Mesenteric fat pad (tissue), 1 donor: ENCODE measurements around the gene RB1. TPM values are rescaled to one million over a fixed set of nuclear protein-coding genes. Genes with fewer than 3 reads are reported as not detected.
"Not testable (repeated sequence)": the region's sequence is repeated elsewhere in the genome, so short reads cannot be mapped to it uniquely, and the experiment has no call there.

Source experiments
- DNase-seq: peaks from one replicate; pipeline ENCODE4 v3.0.0-alpha.2; 2020; ENCODE audit warnings: low spot score
- total RNA-seq: library from RNA; stranded (reverse); fragmentation: NEBNext Ultra II Directional; extraction: Animal tissue kit (Norgen Biotek cat#: 25700); gene quantifications from one replicate; pipeline ENCODE4 v1.2.1, GENCODE V29; 2021
- donor health status: DM: yes; HTN: yes; CAD: no.

Gene RB1
- total RNA-seq, 1 donor from 2014 or later = 43.9 TPM

DNA sequence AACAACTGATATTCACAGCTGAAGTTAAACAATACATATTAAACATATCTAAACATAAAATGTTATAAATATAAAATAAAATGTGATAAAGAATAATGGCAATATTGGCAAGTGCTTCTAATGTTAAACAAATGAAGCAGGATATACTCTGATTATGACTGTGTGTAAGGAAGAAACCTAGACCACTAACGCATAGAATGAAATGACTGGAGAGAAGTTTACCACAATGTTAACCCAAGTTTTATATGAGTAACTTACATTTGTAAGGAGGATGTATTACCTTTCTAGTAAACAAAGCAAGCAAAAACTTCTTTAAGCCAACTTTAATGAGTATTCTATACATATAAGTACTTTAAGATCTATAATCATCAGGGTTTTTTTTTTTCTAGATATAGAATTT lies 43.0 kb downstream of the RB1 start:
- no peak for DNase-seq

- no peak for DNase-seq
Observed at GRCh38 chr13:48349525-48349924, 46.0 kb downstream of the RB1 start.

- DNase-seq = no peak
Observed at GRCh38 chr13:48353590-48353989, 50.0 kb downstream of the RB1 start.

DNA sequence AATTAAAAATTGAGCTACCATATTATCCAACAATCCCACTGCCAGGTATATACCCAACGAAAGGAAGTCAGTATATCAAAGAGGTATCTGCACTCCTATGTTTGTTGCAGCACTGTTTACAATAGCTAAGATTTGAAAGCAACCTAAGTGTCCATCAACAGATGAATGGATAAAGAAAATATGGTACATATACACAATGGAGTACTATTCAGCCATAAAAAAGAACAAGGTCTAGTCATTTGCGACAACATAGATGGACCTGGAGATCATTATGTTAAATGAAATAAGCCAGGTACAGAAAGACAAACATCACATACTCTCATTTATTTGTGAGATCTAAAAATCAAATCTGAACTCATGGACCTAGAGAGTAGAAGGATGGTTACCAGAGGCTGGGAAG lies 52.0 kb downstream of the RB1 start:
- not testable (repeated sequence) for DNase-seq

DNA sequence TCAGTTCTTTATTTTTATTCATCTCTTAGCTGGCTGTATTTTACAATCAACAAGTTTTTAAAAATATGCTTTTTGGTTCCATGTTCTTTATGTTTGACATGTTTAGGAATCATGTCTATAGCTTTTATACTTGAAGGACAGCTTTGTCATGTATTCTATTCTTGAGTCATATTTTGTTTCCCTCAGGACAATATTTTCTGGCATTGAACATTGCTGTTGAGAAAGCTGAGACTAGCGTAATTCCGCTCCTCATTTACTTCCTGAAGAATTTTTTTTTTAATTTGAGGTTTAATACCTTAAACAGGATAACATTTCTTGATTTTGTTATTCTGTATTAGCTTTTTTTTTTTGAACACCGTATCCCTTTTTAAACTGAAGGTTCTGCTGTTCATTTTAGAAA lies 53.2 kb downstream of the RB1 start:
- no peak for DNase-seq

DNA sequence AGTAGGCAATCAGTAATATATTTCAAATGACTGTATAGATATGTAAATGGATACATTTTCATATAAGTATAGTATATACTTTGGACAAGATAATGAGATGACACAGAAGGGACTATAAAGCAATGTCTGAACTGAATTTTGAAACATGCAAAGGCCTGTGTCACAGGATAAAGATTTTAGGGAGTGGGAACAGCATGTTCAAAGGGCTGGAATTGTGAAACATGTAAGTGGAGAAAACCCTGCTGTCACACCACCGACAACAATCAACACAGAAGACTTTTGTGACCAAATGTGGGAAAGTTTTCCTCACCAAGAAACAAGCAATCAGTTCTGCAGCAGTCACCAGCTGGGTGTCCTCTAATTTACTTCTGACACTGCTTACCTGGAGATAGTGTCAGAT lies 66.4 kb downstream of the RB1 start:
- DNase-seq = no peak

DNA sequence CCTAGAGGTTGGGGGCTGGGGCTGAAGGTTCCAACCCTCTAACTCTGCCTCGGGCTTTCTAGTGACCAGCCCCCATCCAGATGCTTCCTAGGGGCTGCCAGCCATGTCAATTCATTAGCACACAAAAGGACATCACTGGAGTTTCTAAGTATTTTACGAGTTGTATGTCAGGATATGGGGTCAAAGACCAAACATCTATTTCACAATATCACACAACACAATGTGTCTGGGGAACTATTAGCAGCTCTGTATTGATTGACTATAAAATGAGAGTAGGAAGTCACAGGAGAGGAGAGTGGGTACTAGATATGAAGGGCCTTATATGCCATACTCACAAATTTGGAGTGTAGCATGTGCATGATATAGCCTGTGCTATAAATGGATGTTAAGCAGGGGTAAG lies 67.3 kb downstream of the RB1 start:
- DNase-seq = no peak

DNA sequence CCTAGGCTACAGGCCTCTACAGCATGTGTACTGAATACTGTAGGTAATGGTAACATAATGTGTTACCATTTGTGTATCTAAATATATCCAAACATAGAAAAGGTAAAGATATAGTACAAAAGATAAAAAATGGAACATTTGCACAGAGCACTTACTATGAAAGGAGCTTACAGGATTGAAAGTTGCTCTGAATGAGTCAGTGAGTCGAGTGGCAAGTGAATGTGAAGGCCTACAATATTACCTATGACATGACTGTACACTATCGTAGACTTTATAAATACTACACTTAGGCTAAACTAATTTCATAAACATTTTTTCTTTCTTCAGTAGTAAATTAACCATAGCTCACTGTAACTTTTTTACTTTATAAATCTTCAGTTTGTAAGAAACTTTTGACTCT lies 74.3 kb downstream of the RB1 start:
- no peak for DNase-seq

DNA sequence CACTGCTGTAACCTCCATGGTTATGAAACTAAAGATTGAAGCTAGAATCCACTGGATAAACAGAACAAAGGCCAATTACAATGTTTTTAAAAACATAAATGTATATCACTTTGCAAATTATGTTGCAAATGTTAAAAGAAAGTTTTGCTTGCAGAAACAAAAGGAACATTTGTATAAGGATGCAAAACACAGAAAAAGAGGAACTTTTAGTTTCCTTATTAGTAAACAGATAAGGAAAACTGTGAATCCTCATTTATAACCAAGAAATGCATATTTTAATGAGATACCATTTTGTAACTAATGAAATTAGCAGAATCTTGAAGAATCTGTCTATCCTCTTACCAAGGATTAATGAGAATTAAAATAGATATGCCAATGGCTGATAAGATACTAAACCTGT lies 77.0 kb downstream of the RB1 start:
- no peak for DNase-seq

DNA sequence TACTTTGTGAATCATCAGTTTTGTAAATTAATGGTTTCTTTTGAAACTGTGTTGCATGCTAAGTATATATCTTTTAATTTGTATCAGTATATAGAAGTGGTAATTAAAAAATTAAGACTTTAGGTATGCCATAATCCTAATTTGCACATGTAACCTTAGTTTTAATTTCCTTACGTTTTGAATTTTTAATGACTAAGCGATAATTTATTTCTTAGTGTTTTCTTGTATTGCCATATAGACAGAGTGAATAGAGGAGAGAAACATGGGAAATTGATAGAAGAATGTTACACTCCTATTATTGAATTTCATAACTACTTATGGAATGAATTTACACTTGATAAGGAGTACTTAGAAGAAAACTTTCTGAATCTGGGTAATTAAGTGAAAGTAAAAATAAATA lies 79.8 kb downstream of the RB1 start:
- DNase-seq = no peak

DNA sequence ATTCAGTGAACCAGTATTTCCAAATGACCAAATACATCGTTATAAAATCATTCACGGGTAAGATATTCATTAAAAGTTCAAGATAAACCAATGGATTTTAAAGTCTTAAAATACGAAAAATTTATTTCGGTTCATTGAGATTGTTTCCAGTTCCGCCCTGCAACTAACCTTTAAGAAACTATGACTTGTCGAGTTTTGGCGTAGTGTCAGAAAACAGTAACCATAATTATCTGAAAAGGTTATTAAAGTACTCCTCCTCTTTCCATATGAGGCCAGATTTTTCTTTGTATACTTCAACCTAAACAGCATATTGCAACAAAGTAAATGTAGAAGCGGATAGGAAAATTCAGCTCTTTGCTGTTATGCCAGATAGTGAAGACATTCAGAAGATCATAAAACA lies 83.3 kb downstream of the RB1 start:
- DNase-seq = no peak

GRCh38 chr13:48391257-48391656 lies 87.7 kb downstream of the RB1 start:
- no peak for DNase-seq

DNA sequence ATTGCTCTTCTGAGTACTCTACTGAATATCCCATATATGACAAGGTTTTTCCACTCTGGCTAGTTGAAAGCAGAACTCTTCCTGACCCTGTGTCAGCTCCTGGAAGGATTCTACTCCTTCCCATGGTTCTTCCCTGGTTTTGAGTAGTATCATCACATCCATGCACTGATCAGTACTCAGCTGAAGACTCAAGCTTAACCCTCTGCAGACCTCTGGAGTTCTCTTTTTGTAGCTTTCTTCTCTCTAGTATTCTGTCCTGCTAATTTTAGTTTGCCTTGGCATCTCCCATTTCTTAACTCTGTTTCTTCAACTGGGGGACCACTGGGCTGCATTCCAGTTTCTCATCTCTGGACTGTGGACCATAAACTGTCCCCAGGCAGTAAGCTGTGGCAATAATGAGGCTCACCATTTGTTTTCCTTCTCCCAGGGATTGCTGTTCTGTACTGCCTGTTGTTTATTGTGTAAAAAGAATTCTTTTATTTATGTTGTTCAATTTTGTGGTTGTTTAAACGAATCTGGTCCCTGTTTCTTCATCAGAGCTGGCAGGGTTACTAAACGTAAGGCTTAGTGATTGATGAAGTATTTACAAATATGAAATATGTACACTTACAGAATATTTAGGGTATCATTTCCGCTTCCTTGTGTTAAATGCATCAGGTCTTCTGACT lies 89.6 kb downstream of the RB1 start:
- no peak for DNase-seq

DNA sequence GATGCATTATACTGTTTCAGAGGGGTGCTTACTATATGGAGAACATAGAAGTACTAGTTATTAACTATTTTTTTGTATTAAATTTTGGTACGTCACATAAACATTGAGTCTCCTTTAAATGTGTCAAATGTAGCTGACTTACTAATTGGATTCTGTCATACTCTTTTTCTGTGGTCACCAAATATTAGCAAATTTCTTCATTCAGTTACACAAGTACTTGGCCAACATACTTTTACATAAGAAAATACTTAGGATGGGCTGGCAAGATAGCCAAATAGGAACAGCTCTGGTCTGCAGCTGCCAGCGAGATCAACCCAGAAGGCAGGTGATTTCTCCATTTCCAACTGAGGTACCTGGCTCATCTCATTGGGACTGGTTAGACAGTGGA lies 90.1 kb downstream of the RB1 start:
- no peak for DNase-seq

DNA sequence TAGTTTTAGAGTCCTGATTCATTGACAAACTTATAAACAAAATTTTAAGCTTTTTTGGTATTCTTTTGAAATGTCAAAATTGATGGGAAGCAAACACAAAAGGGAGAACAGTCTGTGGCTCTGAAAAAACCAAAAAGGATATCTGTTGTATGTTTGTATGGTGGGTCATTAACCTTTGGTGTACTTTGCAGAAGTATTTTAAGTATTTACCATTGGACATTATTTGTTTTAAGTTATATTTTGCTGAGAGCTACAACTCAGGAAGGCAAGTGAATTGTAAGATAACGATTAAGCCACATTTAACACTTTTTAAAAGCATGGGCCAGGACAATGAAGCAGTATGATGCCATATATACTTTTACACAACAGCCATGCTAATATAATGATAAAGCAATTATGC lies 94.2 kb downstream of the RB1 start:
- DNase-seq = no peak

GRCh38 chr13:48398450-48399095 lies 95.0 kb downstream of the RB1 start:
- DNase-seq = no peak

- no peak for DNase-seq
Observed at GRCh38 chr13:48400090-48400694, 96.6 kb downstream of the RB1 start.

DNA sequence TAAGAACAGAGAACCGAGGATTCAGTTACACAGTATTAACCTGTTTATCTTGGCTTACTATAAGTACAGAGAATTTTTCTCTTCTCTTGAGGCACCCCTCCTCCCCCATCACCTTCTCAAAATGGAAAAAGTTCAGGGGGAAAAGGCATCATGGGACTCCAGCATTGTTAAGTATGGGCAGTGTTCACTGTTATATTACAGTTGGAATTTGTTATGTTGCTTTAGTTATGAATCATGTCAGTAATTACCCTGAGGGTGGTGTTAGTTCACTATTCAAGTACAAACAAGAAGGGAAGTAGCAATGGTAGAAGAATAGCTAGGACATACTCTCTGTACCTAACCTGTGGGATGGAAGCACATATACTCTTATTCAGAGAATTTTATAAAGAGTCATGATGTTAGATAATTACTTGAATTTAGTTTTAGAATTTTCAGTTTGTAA lies 97.3 kb downstream of the RB1 start:
- DNase-seq = no peak

DNA sequence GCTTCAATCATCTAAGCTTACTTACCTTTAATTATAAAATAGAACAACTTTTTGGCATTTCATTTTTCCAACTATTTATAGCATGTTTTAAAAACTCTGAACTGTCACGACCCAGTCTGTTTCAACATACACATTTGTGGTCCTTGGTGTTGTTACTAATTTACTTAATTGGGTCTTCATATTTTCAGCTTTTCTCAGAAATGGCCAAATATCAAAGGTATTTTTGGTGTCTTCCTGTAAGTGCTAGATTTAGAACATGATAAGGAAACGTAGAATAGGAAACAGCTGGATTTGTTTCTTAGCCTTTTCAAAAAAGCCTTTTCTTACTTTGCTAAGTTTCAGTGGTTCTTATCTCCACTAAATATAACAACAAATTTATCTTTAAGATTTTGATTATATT lies 97.9 kb downstream of the RB1 start:
- DNase-seq = no peak

- no peak for DNase-seq
Observed at GRCh38 chr13:48402325-48402932, 98.9 kb downstream of the RB1 start.

GRCh38 chr13:48403151-48403631 lies 99.6 kb downstream of the RB1 start:
- DNase-seq = no peak

- DNase-seq = no peak
Observed at GRCh38 chr13:48403913-48404312, 100.4 kb downstream of the RB1 start.
